ENCODE measurements around the gene GLYATL1.

The GLYATL1 gene

GRCh38 chr11:58924230-58924629 lies 15.1 kb upstream of the GLYATL1 start:
- H2AFZ ChIP-seq (ENCODE audit: low read length): no peak overlapping the region
- no peaks in the 10 kb centered on the region for H3K9me3 ChIP-seq (replicated peaks; ENCODE audit: insufficient read depth, low read length)
- H3K27ac ChIP-seq (ENCODE audit: low read length): no peak overlapping the region
- H3K4me2 ChIP-seq (ENCODE audit: low read depth, low read length): no peak overlapping the region
- TF ChIP-seq EZH2 (optimal IDR thresholded peaks at IDR 0.05; ENCODE audit: low read depth, low read length) (no peak), EZH2phosphoT487 (IDR thresholded peaks at IDR 0.05; ENCODE audit: low read length) (no peak), CTCF (IDR thresholded peaks at IDR 0.05; ENCODE audit: low read length) (no peak)
- no peaks in the 10 kb centered on the region for H3F3A ChIP-seq (ENCODE audit: insufficient read depth, low read length)
- no peaks in the 10 kb centered on the region for H3K79me2 ChIP-seq (ENCODE audit: low read length)
- no peaks in the 10 kb centered on the region for H3K27me3 ChIP-seq (replicated peaks; ENCODE audit: insufficient read depth, low read length)
- H4K20me1 ChIP-seq (ENCODE audit: insufficient read depth, low read length): no peaks in the 10 kb centered on the region
- no peaks in the 10 kb centered on the region for H3K9me2 ChIP-seq (replicated peaks; ENCODE audit: insufficient read depth, low read length)
- no peak for DNase-seq
- no peak overlapping the region for H3K9ac ChIP-seq (ENCODE audit: low read length)
- H3K4me1 ChIP-seq (ENCODE audit: low read length): 0 out of 2 replicates have a peak, but pooled peaks cover 10% of the 10 kb centered on the region
- H3K36me3 ChIP-seq (replicated peaks; ENCODE audit: insufficient read depth, low read length): no peaks in the 10 kb centered on the region
- H3K4me3 ChIP-seq (ENCODE audit: low read length): no peak overlapping the region

- Histone ChIP-seq H3K27me3 (replicated peaks; ENCODE audit: insufficient read depth, low read length) (no peaks in the 10 kb centered on the region), H3K79me2 (ENCODE audit: low read length) (no peaks in the 10 kb centered on the region), H3F3A (ENCODE audit: insufficient read depth, low read length) (no peaks in the 10 kb centered on the region), H3K4me3 (ENCODE audit: low read length) (no peak overlapping the region), H2AFZ (ENCODE audit: low read length) (no peak overlapping the region), H3K9ac (ENCODE audit: low read length) (no peak overlapping the region), H3K4me2 (ENCODE audit: low read depth, low read length) (no peak overlapping the region), H3K36me3 (replicated peaks; ENCODE audit: insufficient read depth, low read length) (no peaks in the 10 kb centered on the region), H3K4me1 (ENCODE audit: low read length) (0 out of 2 replicates have a peak, but pooled peaks cover 10% of the 10 kb centered on the region), H3K9me3 (replicated peaks; ENCODE audit: insufficient read depth, low read length) (no peaks in the 10 kb centered on the region), H4K20me1 (ENCODE audit: insufficient read depth, low read length) (no peaks in the 10 kb centered on the region), H3K9me2 (replicated peaks; ENCODE audit: insufficient read depth, low read length) (no peaks in the 10 kb centered on the region), H3K27ac (ENCODE audit: low read length) (no peak overlapping the region)
- DNase-seq: no peak
- TF ChIP-seq EZH2 (optimal IDR thresholded peaks at IDR 0.05; ENCODE audit: low read depth, low read length): no peak
- TF ChIP-seq CTCF (IDR thresholded peaks at IDR 0.05; ENCODE audit: low read length): no peak
- TF ChIP-seq EZH2phosphoT487 (IDR thresholded peaks at IDR 0.05; ENCODE audit: low read length): no peak
Measured at GRCh38 chr11:58926251-58926650, 13.0 kb upstream of the GLYATL1 start.

GRCh38 chr11:58926695-58927094 lies 12.6 kb upstream of the GLYATL1 start:
- Histone ChIP-seq H4K20me1 (ENCODE audit: insufficient read depth, low read length) (no peaks in the 10 kb centered on the region), H2AFZ (ENCODE audit: low read length) (no peak overlapping the region), H3K9ac (ENCODE audit: low read length) (no peak overlapping the region), H3K36me3 (replicated peaks; ENCODE audit: insufficient read depth, low read length) (no peaks in the 10 kb centered on the region), H3K4me1 (ENCODE audit: low read length) (0 out of 2 replicates have a peak, but pooled peaks cover 10% of the 10 kb centered on the region), H3K79me2 (ENCODE audit: low read length) (no peaks in the 10 kb centered on the region), H3K4me2 (ENCODE audit: low read depth, low read length) (no peak overlapping the region), H3K27me3 (replicated peaks; ENCODE audit: insufficient read depth, low read length) (no peaks in the 10 kb centered on the region), H3K27ac (ENCODE audit: low read length) (no peak overlapping the region), H3K4me3 (ENCODE audit: low read length) (no peak overlapping the region), H3K9me3 (replicated peaks; ENCODE audit: insufficient read depth, low read length) (no peaks in the 10 kb centered on the region), H3F3A (ENCODE audit: insufficient read depth, low read length) (no peaks in the 10 kb centered on the region), H3K9me2 (replicated peaks; ENCODE audit: insufficient read depth, low read length) (no peaks in the 10 kb centered on the region)
- no peak for DNase-seq
- TF ChIP-seq EZH2 (optimal IDR thresholded peaks at IDR 0.05; ENCODE audit: low read depth, low read length): no peak
- TF ChIP-seq EZH2phosphoT487 (IDR thresholded peaks at IDR 0.05; ENCODE audit: low read length): no peak
- TF ChIP-seq CTCF (IDR thresholded peaks at IDR 0.05; ENCODE audit: low read length): no peak

Data from MM.1S (cell line).